IMR-90 (cell line): ENCODE measurements around the gene DIP2B. TPM values are rescaled to one million over a fixed set of nuclear protein-coding genes. Genes with fewer than 3 reads are reported as not detected.

Experiments
- ATAC-seq: fragments of 200-7000 bp; cut with Tn5 transposase; 2 replicates; pipeline ENCODE4 v1.9.1; 2020; ENCODE audit warnings: low read depth, mild to moderate bottlenecking, moderate library complexity
- BruUV-seq: library from RNA; stranded (reverse); fragments of 400-500 nt; replicated peaks from 2 replicates; lab custom pipeline; 2021; lab: Mats Ljungman, UMichigan
- CTCF ChIA-PET: fragments of 300-600 bp; formaldehyde crosslinking; extraction: SDS; loops from one replicate; lab custom pipeline; 2021; ENCODE audit warnings: antibody characterized with exemption; lab: Yijun Ruan, JAX
- POLR2A ChIA-PET: fragments of 300-600 bp; sonication (Branson Sonifier 250); formaldehyde crosslinking; loops from one replicate; lab custom pipeline; 2022; ENCODE audit warnings: antibody characterized with exemption; ENCODE audit not compliant: unreplicated experiment; lab: Charles Lee
- DNase-seq: peaks from one replicate; pipeline ENCODE4 v3.0.0; 2013
- H2AFZ ChIP-seq: replicated peaks from 2 replicates; pipeline ENCODE3; 2013; ENCODE audit warnings: low read length, mild to moderate bottlenecking; ENCODE audit not compliant: poor library complexity
- H2AK5ac ChIP-seq: 2 replicates; pipeline ENCODE4 v1.6.1; 2013; ENCODE audit warnings: low read depth, low read length, inconsistent platforms
- H2AK9ac ChIP-seq: replicated peaks from 2 replicates; pipeline ENCODE3; 2013; ENCODE audit warnings: mild to moderate bottlenecking, low read depth, low read length, moderate library complexity; ENCODE audit not compliant: poor library complexity
- H2BK120ac ChIP-seq: 2 replicates; pipeline ENCODE4 v1.6.1; 2013; ENCODE audit warnings: low read depth, low read length, inconsistent platforms
- H2BK15ac ChIP-seq: 3 replicates; pipeline ENCODE4 v1.6.1; 2013; ENCODE audit warnings: low read depth, low read length, inconsistent platforms
- H2BK20ac ChIP-seq: 2 replicates; pipeline ENCODE4 v1.6.1; 2013; ENCODE audit warnings: low read depth, mild to moderate bottlenecking, inconsistent platforms, low read length, moderate library complexity
- H2BK5ac ChIP-seq: 2 replicates; pipeline ENCODE4 v1.6.1; 2013; ENCODE audit warnings: mild to moderate bottlenecking, low read depth, low read length, inconsistent platforms; ENCODE audit not compliant: poor library complexity, severe bottlenecking
- H3K14ac ChIP-seq: replicated peaks from 2 replicates; pipeline ENCODE4 v1.6.1; 2013; ENCODE audit warnings: low read depth, low read length, inconsistent platforms
- H3K18ac ChIP-seq: 2 replicates; pipeline ENCODE4 v1.6.1; 2013; ENCODE audit warnings: low read depth, low read length, control low read depth
- H3K23ac ChIP-seq: 2 replicates; pipeline ENCODE4 v1.6.1; 2013; ENCODE audit warnings: low read depth, low read length, inconsistent platforms
- H3K27ac ChIP-seq: 2 replicates; pipeline ENCODE4 v1.5.1; 2013; ENCODE audit warnings: mild to moderate bottlenecking, control low read depth, low read length; ENCODE audit not compliant: insufficient read depth
- H3K27me3 ChIP-seq: 2 replicates; pipeline ENCODE4 v1.6.1; 2013; ENCODE audit warnings: low read length; ENCODE audit not compliant: control insufficient read depth, insufficient read depth
- H3K36me3 ChIP-seq: 2 replicates; pipeline ENCODE4 v1.6.1; 2013; ENCODE audit warnings: low read length, mixed read lengths; ENCODE audit not compliant: control insufficient read depth, insufficient read depth
- H3K4ac ChIP-seq: 2 replicates; pipeline ENCODE4 v1.6.1; 2013; ENCODE audit warnings: low read depth, low read length, inconsistent platforms
- H3K4me1 ChIP-seq: 2 replicates; pipeline ENCODE4 v1.6.1; 2013; ENCODE audit warnings: low read length, mixed read lengths; ENCODE audit not compliant: control insufficient read depth, insufficient read depth
- H3K4me2 ChIP-seq: 2 replicates; pipeline ENCODE4 v1.6.1; 2013; ENCODE audit warnings: low read depth, mild to moderate bottlenecking, control low read depth, low read length, moderate library complexity
- H3K4me3 ChIP-seq: 2 replicates; pipeline ENCODE4 v1.5.1; 2013; ENCODE audit warnings: low read depth, mild to moderate bottlenecking, control low read depth, low read length, moderate library complexity; ENCODE audit not compliant: insufficient read depth
- H3K56ac ChIP-seq: 2 replicates; pipeline ENCODE4 v1.6.1; 2013; ENCODE audit warnings: low read length, inconsistent platforms; ENCODE audit not compliant: insufficient read depth; ENCODE audit errors: extremely low read depth
- H3K79me1 ChIP-seq, 2 experiments: 2 replicates each; pipeline ENCODE4 v1.6.1; 2013; ENCODE audit warnings: low read length in 2 of 2, inconsistent platforms in 1 of 2, low read depth in 1 of 2
- H3K9ac ChIP-seq: 2 replicates; pipeline ENCODE4 v1.6.1; 2013; ENCODE audit warnings: low read depth, low read length, control low read depth
- H3K9me1 ChIP-seq: 2 replicates; pipeline ENCODE4 v1.6.1; 2013; ENCODE audit warnings: low read length, inconsistent platforms; ENCODE audit not compliant: insufficient read depth
- H3K9me3 ChIP-seq: 2 replicates; pipeline ENCODE4 v1.6.1; 2013; ENCODE audit warnings: low read length; ENCODE audit not compliant: control insufficient read depth, insufficient read depth
- H4K20me1 ChIP-seq: 2 replicates; pipeline ENCODE4 v1.6.1; 2013; ENCODE audit warnings: low read length, inconsistent platforms; ENCODE audit not compliant: insufficient read depth
- H4K5ac ChIP-seq: 2 replicates; pipeline ENCODE4 v1.6.1; 2013; ENCODE audit warnings: mild to moderate bottlenecking, low read depth, low read length, control low read depth
- H4K8ac ChIP-seq, 2 experiments: 2 replicates each; pipeline ENCODE4 v1.6.1; 2013; ENCODE audit warnings: low read depth in 2 of 2, low read length in 2 of 2, control low read depth in 1 of 2, inconsistent platforms in 1 of 2
- H4K91ac ChIP-seq: 2 replicates; pipeline ENCODE4 v1.6.1; 2013; ENCODE audit warnings: low read depth, low read length, inconsistent platforms; ENCODE audit not compliant: insufficient read depth
- BHLHE40 ChIP-seq: fragments of 150-350 bp; IDR thresholded peaks from 2 replicates; pipeline ENCODE4 v1.6.1; 2016; ENCODE audit warnings: mild to moderate bottlenecking, low read depth, low read length
- CTCF ChIP-seq: conservative IDR thresholded peaks from 2 replicates; pipeline ENCODE4 v1.5.1; 2012; ENCODE audit warnings: mild to moderate bottlenecking, low read depth, low read length, improper control_type of control experiment
- RCOR1 ChIP-seq: IDR thresholded peaks from 2 replicates; pipeline ENCODE4 v1.6.1; 2012; ENCODE audit warnings: mild to moderate bottlenecking, low read length, improper control_type of control experiment; ENCODE audit not compliant: insufficient replicate concordance
- RFX5 ChIP-seq: IDR thresholded peaks from 2 replicates; pipeline ENCODE4 v1.8.0; 2012; ENCODE audit warnings: low read depth, mild to moderate bottlenecking, low read length, moderate library complexity
- SMC3 ChIP-seq: fragments of 150-350 bp; IDR thresholded peaks from 2 replicates; pipeline ENCODE4 v1.6.1; 2016; ENCODE audit warnings: low read depth, mild to moderate bottlenecking, antibody characterized with exemption, low read length, moderate library complexity
- WGBS, 2 experiments: methylation state at CpG; one replicate each; pipeline versions ENCODE4 v1.1.5 to v1.1.7; 2013; ENCODE audit warnings: missing lambda C conversion rate in 2 of 2; ENCODE audit not compliant: insufficient read length in 1 of 2; ENCODE audit errors: extremely low coverage in 2 of 2; 5-methylcytosine and 5-hydroxymethylcytosine counted together
- dilution Hi-C: fragments of 300-500 bp; cut with HindIII; formaldehyde crosslinking; loops from one replicate; pipeline ENCODE4 v1.14.3; 2018; ENCODE audit warnings: low sequenced_read_pairs; ENCODE audit not compliant: unreplicated experiment
- in situ Hi-C: fragments of 300-500 bp; cut with MboI; formaldehyde crosslinking; loops from 3 replicates; pipeline ENCODE4 v1.14.3; 2019; ENCODE audit warnings: low sequenced_read_pairs, inconsistent platforms, mixed read lengths
- intact Hi-C: fragments of 100-400 bp; cut with micrococcal nuclease; formaldehyde crosslinking; loops from 2 replicates; pipeline ENCODE4 v1.10.0; 2022
- polyA plus RNA-seq, 3 experiments: library from polyadenylated mRNA; depleted of rRNA; stranded (reverse); fragments of >200 nt; gene quantifications; 2 replicates each; pipeline ENCODE4 v1.2.3, GENCODE V29; 2012; ENCODE audit warnings: low replicate concordance in 1 of 3
- total RNA-seq: library from RNA; depleted of rRNA; stranded (reverse); fragments of >200 nt; gene quantifications from 2 replicates; pipeline ENCODE4 v1.2.3, GENCODE V29; 2012

DIP2B gene
- total and polyA plus RNA-seq, 2 of the 4 experiments (the other 2 are of a cell fraction) = 7.7 to 12.9 TPM

GRCh38 chr12:50678650-50679365 lies 174.0 kb downstream of the DIP2B start:
- intact Hi-C loops = no loop called here
- Histone ChIP-seq H4K91ac (no peak overlapping the region), H2AK5ac (no peak overlapping the region), H2BK20ac (no peak overlapping the region), H2BK15ac (no peak overlapping the region), H3K9ac (no peak overlapping the region), H4K8ac (no peak overlapping the region), H3K36me3 (no peaks in the 10 kb centered on the region), H3K4me1 (peaks cover 5% of the 10 kb centered on the region; the same call in 1 of the 2 replicates), H3K4me3 (no peak overlapping the region), H3K27me3 (no peaks in the 10 kb centered on the region), H3K9me1 (peaks cover 7% of the 10 kb centered on the region), H2AK9ac (no peak overlapping the region), H4K5ac (no peak overlapping the region), H2BK5ac (no peak overlapping the region), H3K18ac (no peak overlapping the region), H3K14ac (no peak overlapping the region), H3K9me3 (no peaks in the 10 kb centered on the region), H3K4ac (no peak overlapping the region), H4K20me1 (no peaks in the 10 kb centered on the region; the same call in 1 of the 2 replicates), H3K79me1 (peaks cover 0 to 5% of the 10 kb centered on the region in 2 experiments; a peak in 2 of 4 replicates), H2AFZ (no peak overlapping the region), H3K4me2 (no peak overlapping the region), H2BK120ac (no peak overlapping the region), H3K56ac (no peak overlapping the region), H3K27ac (no peak overlapping the region), H3K23ac (no peak overlapping the region)
- dilution Hi-C loops = no loop called here
- ATAC-seq (no peak), DNase-seq (no peak)
- 83% methylated on average over 2 of the region's 4 CpGs; no CpG with 5 or more reads in 1 of the 2 experiments for WGBS, 2 experiments
- no TSS peak for BruUV-seq
- CTCF ChIA-PET = no interaction called here
- no peak for TF ChIP-seq BHLHE40
- no peak for TF ChIP-seq RFX5
- no peak for TF ChIP-seq SMC3
- TF ChIP-seq CTCF = no peak
- no peak for TF ChIP-seq RCOR1
- POLR2A ChIA-PET = no interaction called here
- in situ Hi-C loops = no loop called here
